PC-9 (cell line): Measurements from ENCODE around the gene DPYD. TPM values are rescaled to one million over a fixed set of nuclear protein-coding genes. Genes with fewer than 3 reads are reported as not detected.

Experiments
- BruUV-seq: library from RNA; stranded (reverse); fragments of 400-500 nt; replicated peaks from 2 replicates; lab custom pipeline; 2021; lab: Mats Ljungman, UMichigan
- CTCF ChIA-PET: fragments of 300-600 bp; sonication (Branson Sonifier 250); formaldehyde crosslinking; loops from one replicate; lab custom pipeline; 2022; ENCODE audit warnings: antibody characterized with exemption; lab: Charles Lee
- POLR2A ChIA-PET: fragments of 300-600 bp; sonication (Branson Sonifier 250); formaldehyde crosslinking; loops from one replicate; lab custom pipeline; 2022; ENCODE audit warnings: antibody characterized with exemption; ENCODE audit not compliant: unreplicated experiment; lab: Charles Lee
- DNase-seq, 2 experiments: peaks; one replicate each; pipeline versions ENCODE4 v3.0.0 to v3.0.0-alpha.2; 2015 to 2022; ENCODE audit warnings: mixed read lengths in 1 of 2
- H2AFZ ChIP-seq: fragments of 200-600 bp; sonication (generic); 2 replicates; pipeline ENCODE4 v1.8.1; 2017; ENCODE audit warnings: antibody characterized with exemption
- H3F3A ChIP-seq: fragments of 200-600 bp; sonication (generic); 2 replicates; pipeline ENCODE4 v1.8.1; 2017; ENCODE audit warnings: antibody characterized with exemption, mild to moderate bottlenecking, low read depth; ENCODE audit not compliant: insufficient read depth
- H3K27ac ChIP-seq: fragments of 200-600 bp; sonication (generic); 2 replicates; pipeline ENCODE4 v1.6.1; 2016; ENCODE audit warnings: mixed run types
- H3K27me3 ChIP-seq: fragments of 200-600 bp; sonication (generic); 2 replicates; pipeline ENCODE4 v1.6.1; 2016; ENCODE audit warnings: low read depth, mixed run types; ENCODE audit not compliant: insufficient read depth
- H3K36me3 ChIP-seq: fragments of 200-600 bp; sonication (generic); 2 replicates; pipeline ENCODE4 v1.6.1; 2016; ENCODE audit warnings: low read depth, mixed run types
- H3K4me1 ChIP-seq: fragments of 200-600 bp; sonication (generic); replicated peaks from 2 replicates; pipeline ENCODE4 v1.6.1; 2016; ENCODE audit warnings: mixed run types; ENCODE audit not compliant: insufficient read depth
- H3K4me2 ChIP-seq: fragments of 200-600 bp; sonication (generic); 2 replicates; pipeline ENCODE4 v1.6.1; 2017; ENCODE audit warnings: mixed run types
- H3K4me3 ChIP-seq: fragments of 200-600 bp; sonication (generic); 2 replicates; pipeline ENCODE4 v1.6.1; 2016; ENCODE audit warnings: mixed run types
- H3K79me2 ChIP-seq: fragments of 200-600 bp; sonication (generic); 2 replicates; pipeline ENCODE4 v1.6.1; 2017; ENCODE audit warnings: low read depth, mixed run types
- H3K9me2 ChIP-seq: fragments of 200-600 bp; sonication (generic); 2 replicates; pipeline ENCODE4 v1.8.1; 2017; ENCODE audit warnings: mild to moderate bottlenecking; ENCODE audit not compliant: insufficient read depth
- H3K9me3 ChIP-seq: fragments of 200-600 bp; sonication (generic); 2 replicates; pipeline ENCODE4 v1.8.1; 2016; ENCODE audit warnings: low read depth; ENCODE audit not compliant: insufficient read depth
- H4K20me1 ChIP-seq: fragments of 200-600 bp; sonication (generic); 2 replicates; pipeline ENCODE4 v1.8.1; 2017; ENCODE audit not compliant: insufficient read depth
- CTCF ChIP-seq: fragments of 200-600 bp; sonication (generic); conservative IDR thresholded peaks from 2 replicates; pipeline ENCODE4 v1.6.1; 2017; ENCODE audit warnings: mixed run types, antibody characterized with exemption, mild to moderate bottlenecking, moderate library complexity
- EZH2 ChIP-seq: fragments of 200-600 bp; sonication (generic); IDR thresholded peaks from 2 replicates; pipeline ENCODE4 v1.8.0; 2017; ENCODE audit warnings: antibody characterized with exemption, low read depth
- intact Hi-C: fragments of 100-400 bp; cut with micrococcal nuclease; formaldehyde crosslinking; loops from one replicate; pipeline ENCODE4 v1.10.0; 2022; ENCODE audit not compliant: unreplicated experiment
- total RNA-seq: library from RNA; stranded (reverse); gene quantifications from 2 replicates; pipeline ENCODE4 v1.2.3, GENCODE V29; 2021

The DPYD gene
- total RNA-seq, 1 experiment from 2014 or later, result 24.1 TPM

DNA sequence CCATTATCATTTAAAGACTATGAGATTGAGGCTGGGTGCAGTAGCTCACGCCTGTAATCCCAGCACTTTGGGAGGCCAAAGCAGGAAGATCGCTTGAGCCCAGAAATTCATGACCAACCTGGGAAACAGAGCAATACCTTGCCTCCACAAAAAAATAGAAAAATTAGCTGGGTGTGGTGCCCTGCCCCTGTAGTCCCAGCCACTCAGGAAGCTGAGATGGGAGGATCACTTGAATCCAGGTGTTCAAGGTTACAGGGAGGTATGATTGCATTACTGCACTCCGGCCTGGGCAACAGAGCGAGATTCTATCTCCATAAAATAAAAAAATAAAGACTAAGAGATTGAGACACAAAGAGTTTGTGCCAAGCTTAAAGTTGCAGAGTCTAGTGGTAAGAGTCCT lies 537.0 kb downstream of the DPYD start:
- Histone ChIP-seq H3K36me3 (no peaks in the 10 kb centered on the region), H3K27me3 (no peaks in the 10 kb centered on the region), H3K4me2 (no peak overlapping the region), H3K9me3 (no peaks in the 10 kb centered on the region; the same call in 1 of the 2 replicates), H2AFZ (no peak overlapping the region), H3K79me2 (no peaks in the 10 kb centered on the region), H3K4me3 (no peak overlapping the region), H3K9me2 (no peaks in the 10 kb centered on the region), H3K4me1 (no peaks in the 10 kb centered on the region), H4K20me1 (no peaks in the 10 kb centered on the region), H3K27ac (no peak overlapping the region), H3F3A (no peaks in the 10 kb centered on the region)
- no peak for TF ChIP-seq EZH2
- no peak for TF ChIP-seq CTCF
- no TSS peak for BruUV-seq
- CTCF ChIA-PET, result interaction anchor here (0.6 kb wide), 1 partner anchor 142 kb away, joined by 4 read pairs; no protein-coding TSS in a partner anchor
- POLR2A ChIA-PET, result interaction anchor here (0.7 kb wide), 1 partner anchor 80 kb away, joined by 31 read pairs; no protein-coding TSS in a partner anchor
- DNase-seq, result no peak
- intact Hi-C loops, result loop anchor here (1.0 kb wide), 1 partner anchor 198 kb away; no protein-coding TSS in a partner anchor

- no peaks in the 10 kb centered on the region for H3F3A ChIP-seq
- H3K4me1 ChIP-seq, result no peaks in the 10 kb centered on the region; the same call in 1 of the 2 replicates
- H3K36me3 ChIP-seq, result no peaks in the 10 kb centered on the region
- no peak overlapping the region for H3K27ac ChIP-seq
- no peaks in the 10 kb centered on the region for H3K27me3 ChIP-seq
- no peak overlapping the region for H2AFZ ChIP-seq
- intact Hi-C loops, result no loop called here
- ChIA-PET CTCF (no interaction called here), POLR2A (no interaction called here)
- no TSS peak for BruUV-seq
- H3K4me3 ChIP-seq, result no peak overlapping the region
- no peak for DNase-seq
- H3K9me3 ChIP-seq, result no peaks in the 10 kb centered on the region; the same call in none of the 2 replicates
- H3K4me2 ChIP-seq, result no peak overlapping the region
- TF ChIP-seq EZH2 (no peak), CTCF (no peak)
- H3K79me2 ChIP-seq, result no peaks in the 10 kb centered on the region
- no peaks in the 10 kb centered on the region for H4K20me1 ChIP-seq
- no peaks in the 10 kb centered on the region for H3K9me2 ChIP-seq
Measured at GRCh38 chr1:97382206-97382605, 538.6 kb downstream of the DPYD start.

- BruUV-seq, result no TSS peak
- no peaks in the 10 kb centered on the region; the same call in 1 of the 2 replicates for H3K9me3 ChIP-seq
- H3K9me2 ChIP-seq, result no peaks in the 10 kb centered on the region
- intact Hi-C loops, result no loop called here
- H3K4me2 ChIP-seq, result no peak overlapping the region
- no peaks in the 10 kb centered on the region for H3K36me3 ChIP-seq
- no peak for DNase-seq
- no peaks in the 10 kb centered on the region; the same call in 1 of the 2 replicates for H3K4me1 ChIP-seq
- H3K27ac ChIP-seq, result no peak overlapping the region
- ChIA-PET CTCF (no interaction called here), POLR2A (no interaction called here)
- H3K4me3 ChIP-seq, result no peak overlapping the region
- H3K79me2 ChIP-seq, result no peaks in the 10 kb centered on the region
- TF ChIP-seq EZH2 (no peak), CTCF (no peak)
- H2AFZ ChIP-seq, result no peak overlapping the region
- H4K20me1 ChIP-seq, result no peaks in the 10 kb centered on the region
- no peaks in the 10 kb centered on the region for H3F3A ChIP-seq
- H3K27me3 ChIP-seq, result no peaks in the 10 kb centered on the region
Measured at GRCh38 chr1:97379387-97380075, 541.3 kb downstream of the DPYD start.
